ENCODE data around the gene ZNRF4.

Gene ZNRF4

DNA sequence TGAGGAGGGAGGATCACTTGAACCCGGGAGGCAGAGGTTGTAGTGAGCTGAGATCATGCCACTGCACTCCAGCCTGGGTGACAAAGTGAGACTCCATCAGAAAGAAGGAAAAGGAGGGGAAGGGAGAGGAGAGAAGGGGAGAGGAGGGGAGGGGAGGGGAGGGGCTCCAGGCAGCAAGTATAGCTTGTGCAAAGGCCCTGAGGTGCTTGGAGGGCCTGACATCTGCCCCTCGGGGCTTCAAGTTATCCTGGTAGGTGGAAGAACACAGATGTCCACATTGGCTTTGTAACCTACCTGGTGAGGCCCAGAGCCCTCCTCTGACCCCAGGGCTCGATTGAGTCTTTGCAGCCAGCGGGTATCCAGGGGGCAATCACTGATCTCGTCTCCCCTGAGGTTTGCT, 11.5 kb upstream of the ZNRF4 start:
- DNase-seq: no peak

- no peak for DNase-seq
These were observed 10.8 kb upstream of the ZNRF4 start for GRCh38 chr19:5444431-5444830.

- no peak for DNase-seq
These were observed 10.1 kb upstream of the ZNRF4 start for GRCh38 chr19:5445071-5445470.

DNA sequence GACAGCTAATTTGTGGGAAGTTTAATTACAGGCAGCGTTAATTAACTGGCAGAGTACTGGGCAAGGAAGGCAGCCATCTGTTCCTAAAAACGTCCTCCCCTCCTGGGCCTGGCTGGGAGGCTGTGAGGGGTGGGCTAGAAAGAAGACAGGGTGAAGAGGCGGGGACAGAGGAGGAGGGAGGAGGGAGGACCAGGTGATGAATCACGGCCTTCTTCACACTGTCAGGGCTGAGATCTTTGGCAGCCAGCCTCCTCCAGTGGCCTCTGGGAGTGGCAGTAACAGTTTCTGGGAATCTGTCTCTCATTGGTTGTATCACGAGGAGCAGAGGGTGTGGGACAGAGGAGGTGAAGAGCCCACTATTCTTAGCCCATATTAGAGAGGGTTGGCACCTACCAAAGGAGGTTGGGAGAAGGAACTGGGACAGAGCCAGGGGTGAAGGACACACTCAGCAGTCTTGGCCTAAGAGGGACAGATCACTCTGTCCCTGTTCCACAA, 9.6 kb upstream of the ZNRF4 start:
- DNase-seq: no peak

GRCh38 chr19:5447700-5448311, 7.4 kb upstream of the ZNRF4 start:
- no peak for DNase-seq

GRCh38 chr19:5448374-5448773, 6.8 kb upstream of the ZNRF4 start:
- DNase-seq: no peak

GRCh38 chr19:5450482-5451126, 4.6 kb upstream of the ZNRF4 start:
- no peak for DNase-seq

GRCh38 chr19:5451494-5451893, 3.7 kb upstream of the ZNRF4 start:
- DNase-seq: no peak

DNA sequence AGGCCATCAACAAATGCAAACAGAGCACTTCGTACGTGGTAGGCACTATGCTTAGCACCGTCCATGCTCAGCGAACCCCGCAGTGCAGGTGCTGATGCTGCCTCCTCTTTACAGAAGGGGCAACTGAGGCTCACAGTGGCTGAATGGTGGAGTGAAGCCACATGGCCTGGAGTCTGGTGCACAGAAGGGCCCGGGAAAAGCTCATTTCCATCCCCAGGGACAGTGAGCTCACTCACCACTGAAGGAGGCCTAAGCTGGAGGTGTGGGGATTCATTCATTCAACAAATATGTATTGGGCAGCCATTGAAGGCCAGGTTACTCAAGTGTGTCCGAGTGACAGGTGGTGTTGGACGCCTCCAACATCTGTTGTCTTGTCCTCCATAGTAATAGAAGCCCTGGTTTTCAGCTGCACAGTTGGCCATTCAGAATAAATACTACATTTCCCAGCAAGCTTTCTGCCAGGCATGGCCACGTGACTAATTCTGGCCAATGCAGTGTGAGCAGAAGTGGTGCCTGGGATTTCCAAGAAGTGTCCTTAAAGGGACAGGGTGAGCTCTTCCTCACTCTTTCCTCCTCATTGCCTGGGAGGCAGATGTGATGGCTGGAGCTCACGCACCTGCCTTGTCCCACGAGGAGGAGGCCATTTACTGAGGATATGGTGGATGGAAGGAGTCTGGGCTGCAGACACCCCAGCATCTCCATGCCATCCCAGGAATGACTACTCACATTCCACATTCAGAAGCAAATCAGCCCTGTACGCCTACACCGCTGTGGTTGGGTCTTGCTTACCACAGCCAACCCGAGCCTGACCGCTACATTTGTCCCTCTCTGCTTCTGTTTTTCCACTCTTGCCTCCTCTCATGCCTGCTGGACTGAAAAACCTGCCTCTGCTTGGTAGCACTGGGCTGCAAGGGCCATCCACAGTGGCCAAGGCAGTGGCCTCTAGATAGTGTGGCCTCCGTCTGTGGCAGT, 2.3 kb upstream of the ZNRF4 start:
- DNase-seq: no peak

DNA sequence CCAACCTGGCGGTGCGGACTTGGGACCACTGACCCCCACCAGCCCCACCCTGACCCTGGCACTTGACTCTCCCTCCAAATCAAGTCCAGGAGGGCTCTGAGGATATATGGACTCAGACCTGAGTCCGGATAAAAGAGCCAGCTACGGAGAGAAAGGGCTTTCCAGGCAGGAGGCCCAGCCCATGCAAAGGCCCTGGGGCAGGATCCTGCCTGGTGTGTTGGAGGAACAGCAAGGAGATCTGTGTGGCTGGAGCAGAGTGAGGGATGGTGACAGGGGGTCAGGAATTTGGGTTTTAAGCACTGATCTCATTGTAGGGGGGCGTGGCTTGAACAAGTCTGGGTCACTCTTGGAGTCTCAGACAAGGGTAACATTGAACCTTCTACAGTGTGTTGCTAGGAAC, 474 bp upstream of the ZNRF4 start:
- no peak for DNase-seq

DNA sequence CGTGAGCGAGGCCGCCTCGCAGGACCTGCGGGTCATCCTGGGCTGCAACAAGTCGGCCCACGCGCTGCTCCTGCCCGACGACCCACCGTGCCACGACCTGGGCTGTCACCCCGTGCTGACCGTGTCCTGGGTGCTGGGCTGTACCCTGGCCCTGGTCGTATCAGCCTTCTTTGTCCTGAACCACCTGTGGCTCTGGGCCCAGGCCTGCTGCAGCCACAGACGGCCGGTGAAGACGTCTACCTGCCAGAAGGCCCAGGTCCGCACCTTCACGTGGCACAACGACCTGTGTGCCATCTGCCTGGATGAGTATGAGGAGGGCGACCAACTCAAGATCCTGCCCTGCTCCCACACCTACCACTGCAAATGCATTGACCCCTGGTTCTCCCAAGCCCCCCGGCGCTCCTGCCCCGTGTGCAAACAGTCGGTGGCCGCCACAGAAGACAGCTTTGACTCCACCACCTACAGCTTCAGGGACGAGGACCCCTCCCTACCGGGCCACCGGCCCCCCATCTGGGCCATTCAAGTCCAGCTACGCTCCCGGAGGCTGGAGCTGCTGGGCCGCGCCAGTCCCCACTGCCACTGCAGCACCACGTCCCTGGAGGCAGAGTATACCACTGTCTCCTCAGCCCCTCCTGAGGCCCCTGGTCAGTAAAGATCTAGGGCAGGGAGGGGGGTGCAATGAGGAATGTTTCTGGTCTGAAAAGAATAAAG, 1.1 kb downstream of the ZNRF4 start:
- DNase-seq: no peak

DNA sequence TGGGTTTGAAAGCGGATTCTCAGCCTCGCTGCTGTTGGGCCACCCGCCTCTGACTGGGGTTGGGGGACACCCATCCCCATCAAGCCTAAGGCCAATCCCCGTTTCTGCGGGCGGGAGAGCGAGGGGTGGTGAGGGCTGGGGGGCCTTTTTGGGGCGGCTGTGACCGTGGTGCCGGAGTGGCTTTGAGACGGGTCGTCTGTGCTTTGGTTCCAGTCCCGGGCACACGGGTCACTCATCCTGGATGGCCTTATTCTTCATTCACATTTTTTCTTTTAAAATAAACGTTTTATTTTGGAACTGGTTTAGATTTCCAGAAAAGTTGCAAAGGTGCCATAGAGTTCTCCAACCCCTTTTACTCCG, 1.6 kb downstream of the ZNRF4 start:
- no peak for DNase-seq

DNA sequence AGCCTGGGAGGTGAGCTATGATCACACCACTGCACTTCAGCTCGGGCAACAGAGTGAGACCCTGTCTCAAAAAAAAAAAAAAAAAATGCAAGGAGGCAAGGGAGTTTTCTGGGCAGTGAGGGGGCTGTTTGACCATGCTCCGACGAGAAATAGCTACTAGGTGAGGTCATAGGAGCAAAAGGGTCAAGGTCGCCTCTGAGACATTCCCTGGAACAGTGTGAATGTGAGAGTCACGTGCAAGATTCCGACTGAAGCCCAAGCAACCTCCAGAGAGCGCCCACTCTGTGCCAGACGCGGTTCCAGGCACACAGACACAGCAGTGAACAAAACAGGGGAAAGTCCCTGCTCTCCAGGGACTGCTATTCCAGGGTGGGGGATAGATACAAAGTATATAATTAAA, 2.5 kb downstream of the ZNRF4 start:
- DNase-seq: no peak

GRCh38 chr19:5458420-5458819, 3.2 kb downstream of the ZNRF4 start:
- no peak for DNase-seq

- no peak for DNase-seq
These were observed 4.1 kb downstream of the ZNRF4 start for GRCh38 chr19:5459360-5459759.

- no peak for DNase-seq
These were observed 5.5 kb downstream of the ZNRF4 start for GRCh38 chr19:5460748-5461147.

DNA sequence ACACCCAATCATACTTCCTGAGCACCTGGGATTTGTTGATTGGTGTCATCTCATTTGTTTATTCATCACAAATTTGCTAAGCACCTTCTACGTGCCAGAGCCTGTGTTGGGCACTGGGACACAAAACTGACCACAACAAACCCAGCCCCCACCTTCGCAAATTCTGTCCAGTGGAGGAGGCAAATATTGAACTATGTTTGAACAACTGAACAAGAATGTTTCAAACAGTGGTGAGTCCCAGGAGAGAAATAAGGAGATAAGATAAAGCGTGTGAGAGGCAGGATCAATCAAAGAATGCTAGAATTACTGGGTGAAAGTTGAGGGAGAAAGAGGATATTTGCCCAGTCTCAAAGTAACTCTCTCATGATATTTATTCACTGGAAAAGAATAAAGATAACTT, 8.7 kb downstream of the ZNRF4 start:
- DNase-seq: no peak

DNA sequence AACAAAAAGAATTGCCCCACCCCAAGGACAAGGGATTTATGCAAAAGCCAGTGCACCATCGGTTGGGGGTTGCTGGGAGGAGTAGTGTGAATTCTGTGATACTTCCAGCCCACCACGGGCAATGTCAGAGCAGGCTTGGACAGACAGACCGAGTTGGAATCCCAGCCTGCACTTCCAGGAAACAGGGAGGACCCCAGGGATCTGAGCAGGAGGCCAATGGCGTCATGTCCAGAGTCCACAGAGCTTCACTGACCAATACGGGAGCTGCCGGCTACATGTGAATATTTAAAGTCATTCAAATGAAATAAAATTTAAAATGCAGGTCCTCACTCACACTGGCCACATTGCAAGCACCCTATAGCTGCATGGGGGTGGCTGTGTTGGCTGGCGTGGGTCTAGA, 10.9 kb downstream of the ZNRF4 start:
- no peak for DNase-seq

GRCh38 chr19:5466814-5467291, 11.6 kb downstream of the ZNRF4 start:
- DNase-seq: no peak

DNA sequence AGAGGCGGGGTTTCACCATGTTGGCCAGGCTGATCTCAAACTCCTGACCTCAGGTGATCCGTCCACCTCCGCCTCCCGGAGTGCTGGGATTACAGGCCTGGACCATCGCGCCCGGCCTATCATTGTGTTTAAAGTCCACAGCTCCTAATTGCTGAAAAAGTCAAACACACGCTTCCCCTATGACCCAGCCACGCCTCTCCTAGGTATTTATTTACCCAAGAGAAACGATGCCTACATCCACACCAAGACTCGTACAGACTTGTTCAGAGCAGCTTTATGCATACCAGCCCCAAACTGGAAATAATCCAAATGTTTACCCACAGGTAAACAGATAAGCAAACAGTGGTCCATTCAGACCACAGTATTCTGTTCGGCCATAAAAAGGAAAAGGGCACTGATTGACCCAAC, 15.1 kb downstream of the ZNRF4 start:
- no peak for DNase-seq

DNA sequence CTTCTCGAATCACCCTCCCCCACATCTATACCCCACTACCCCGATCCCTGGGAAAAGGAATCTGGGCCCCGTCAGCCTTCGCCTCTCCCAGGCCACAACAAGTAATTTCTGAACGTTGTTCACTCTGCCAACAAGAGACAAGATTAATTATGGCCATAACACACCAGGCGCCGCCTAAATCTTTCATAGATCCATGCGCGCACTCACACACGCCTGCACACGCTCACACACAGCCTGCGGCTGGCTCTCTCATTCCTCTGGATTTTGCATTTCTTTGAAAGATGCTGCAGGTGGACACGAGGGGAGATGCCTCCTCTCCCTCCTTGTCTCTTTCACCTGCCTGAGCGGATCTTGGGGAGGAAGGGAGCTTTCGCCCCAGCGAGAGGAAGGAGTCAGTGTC, 17.1 kb downstream of the ZNRF4 start:
- no peak for DNase-seq

DNA sequence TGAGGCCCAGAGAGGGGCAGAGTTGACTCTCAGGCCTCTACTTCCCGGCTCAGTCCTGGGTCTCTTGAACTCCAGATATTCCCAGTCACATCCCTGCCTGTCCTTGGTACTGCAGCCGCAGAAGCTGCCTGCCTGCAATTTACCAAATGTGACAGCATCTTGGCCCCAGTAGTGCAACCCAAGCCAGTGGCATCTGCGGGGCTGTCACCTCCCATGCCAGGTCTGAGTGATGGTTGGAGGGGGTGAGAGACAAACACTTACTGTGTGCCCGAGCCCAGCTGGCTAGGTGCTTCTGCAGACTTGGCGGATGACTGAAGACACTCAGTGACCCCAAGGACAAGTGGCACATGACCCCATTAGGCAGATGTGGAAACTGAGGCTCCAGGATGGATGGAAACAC, 18.4 kb downstream of the ZNRF4 start:
- no peak for DNase-seq

All from activated CD8-positive, alpha-beta memory T cell treated with anti-CD3 and anti-CD28 coated beads, Interleukin-2, amount 50 U/mL, for 4 hours (primary cell).